ENCODE results near the gene PRPF18. TPM values are rescaled to one million over a fixed set of nuclear protein-coding genes. Genes with fewer than 3 reads are reported as not detected.

Gene PRPF18
- total RNA-seq, 1 experiment from 2014 or later: 18.9 TPM

- Histone ChIP-seq H2AFZ (no peak overlapping the region), H3K4me2 (no peak overlapping the region), H3K27ac (no peak overlapping the region), H3K79me2 (ENCODE audit: low read depth) (no peaks in the 10 kb centered on the region), H3K36me3 (ENCODE audit: low read depth) (no peaks in the 10 kb centered on the region), H3K9me3 (ENCODE audit: insufficient read depth, low read depth) (no peaks in the 10 kb centered on the region), H3F3A (ENCODE audit: insufficient read depth, low read depth) (no peaks in the 10 kb centered on the region), H4K20me1 (ENCODE audit: insufficient read depth) (no peaks in the 10 kb centered on the region), H3K27me3 (ENCODE audit: insufficient read depth, low read depth) (no peaks in the 10 kb centered on the region), H3K9me2 (ENCODE audit: insufficient read depth) (no peaks in the 10 kb centered on the region), H3K4me3 (no peak overlapping the region), H3K4me1 (replicated peaks; ENCODE audit: insufficient read depth) (peaks cover 7% of the 10 kb centered on the region; the same call in 1 of the 2 replicates)
- CTCF ChIA-PET: no interaction called here
- BruUV-seq (replicated peaks): no TSS peak
- TF ChIP-seq CTCF (conservative IDR thresholded peaks at IDR 0.05) (no peak), EZH2 (IDR thresholded peaks at IDR 0.05; ENCODE audit: low read depth) (no peak)
- POLR2A ChIA-PET (ENCODE audit: unreplicated experiment): interaction anchor here (0.6 kb wide), 1 partner anchor 270 kb away, joined by 4 read pairs; no protein-coding TSS in a partner anchor
- DNase-seq: no peak
- intact Hi-C loops (cut with micrococcal nuclease; ENCODE audit: unreplicated experiment): no loop called here
Observed at GRCh38 chr10:13642293-13642692, 55.5 kb downstream of the PRPF18 start.

GRCh38 chr10:13643016-13643415, 56.3 kb downstream of the PRPF18 start:
- H3K4me2 ChIP-seq: no peak overlapping the region
- no peaks in the 10 kb centered on the region for H3F3A ChIP-seq (ENCODE audit: insufficient read depth, low read depth)
- H3K9me2 ChIP-seq (ENCODE audit: insufficient read depth): no peaks in the 10 kb centered on the region
- H4K20me1 ChIP-seq (ENCODE audit: insufficient read depth): no peaks in the 10 kb centered on the region
- BruUV-seq (replicated peaks): no TSS peak
- ChIA-PET CTCF (no interaction called here), POLR2A (ENCODE audit: unreplicated experiment) (no interaction called here)
- no peak overlapping the region for H2AFZ ChIP-seq
- H3K36me3 ChIP-seq (ENCODE audit: low read depth): no peaks in the 10 kb centered on the region
- no peaks in the 10 kb centered on the region for H3K9me3 ChIP-seq (ENCODE audit: insufficient read depth, low read depth)
- H3K4me1 ChIP-seq (replicated peaks; ENCODE audit: insufficient read depth): 0 out of 2 replicates have a peak, but pooled peaks cover under 1% of the 10 kb centered on the region
- intact Hi-C loops (cut with micrococcal nuclease; ENCODE audit: unreplicated experiment): no loop called here
- no peaks in the 10 kb centered on the region for H3K79me2 ChIP-seq (ENCODE audit: low read depth)
- DNase-seq: no peak
- H3K27ac ChIP-seq: no peak overlapping the region
- no peaks in the 10 kb centered on the region for H3K27me3 ChIP-seq (ENCODE audit: insufficient read depth, low read depth)
- H3K4me3 ChIP-seq: no peak overlapping the region
- TF ChIP-seq EZH2 (IDR thresholded peaks at IDR 0.05; ENCODE audit: low read depth) (no peak), CTCF (conservative IDR thresholded peaks at IDR 0.05) (no peak)

GRCh38 chr10:13644866-13645265, 58.1 kb downstream of the PRPF18 start:
- Histone ChIP-seq H3K4me3 (no peak overlapping the region), H3K27me3 (ENCODE audit: insufficient read depth, low read depth) (no peaks in the 10 kb centered on the region), H3F3A (ENCODE audit: insufficient read depth, low read depth) (no peaks in the 10 kb centered on the region), H3K36me3 (ENCODE audit: low read depth) (peaks cover 5% of the 10 kb centered on the region; the same call in 1 of the 2 replicates), H3K27ac (no peak overlapping the region), H3K4me2 (no peak overlapping the region), H2AFZ (no peak overlapping the region), H3K9me3 (ENCODE audit: insufficient read depth, low read depth) (no peaks in the 10 kb centered on the region), H3K9me2 (ENCODE audit: insufficient read depth) (no peaks in the 10 kb centered on the region), H3K79me2 (ENCODE audit: low read depth) (no peaks in the 10 kb centered on the region), H4K20me1 (ENCODE audit: insufficient read depth) (no peaks in the 10 kb centered on the region), H3K4me1 (replicated peaks; ENCODE audit: insufficient read depth) (no peaks in the 10 kb centered on the region)
- DNase-seq: no peak
- CTCF ChIA-PET: no interaction called here
- POLR2A ChIA-PET (ENCODE audit: unreplicated experiment): no interaction called here
- no TSS peak for BruUV-seq (replicated peaks)
- TF ChIP-seq CTCF (conservative IDR thresholded peaks at IDR 0.05): no peak
- TF ChIP-seq EZH2 (IDR thresholded peaks at IDR 0.05; ENCODE audit: low read depth): no peak
- intact Hi-C loops (cut with micrococcal nuclease; ENCODE audit: unreplicated experiment): no loop called here

Measured in PC-9 (cell line).